Measurements from ENCODE around the gene ZNF664. TPM values are rescaled to one million over a fixed set of nuclear protein-coding genes. Genes with fewer than 3 reads are reported as not detected.
A peak's percentile ranks its signal among the peaks of the same experiment; 100 is the strongest.

ZNF664 gene
- polyA plus RNA-seq, 3 donors = 1.5 to 20.9 (median 2.7) TPM

DNA sequence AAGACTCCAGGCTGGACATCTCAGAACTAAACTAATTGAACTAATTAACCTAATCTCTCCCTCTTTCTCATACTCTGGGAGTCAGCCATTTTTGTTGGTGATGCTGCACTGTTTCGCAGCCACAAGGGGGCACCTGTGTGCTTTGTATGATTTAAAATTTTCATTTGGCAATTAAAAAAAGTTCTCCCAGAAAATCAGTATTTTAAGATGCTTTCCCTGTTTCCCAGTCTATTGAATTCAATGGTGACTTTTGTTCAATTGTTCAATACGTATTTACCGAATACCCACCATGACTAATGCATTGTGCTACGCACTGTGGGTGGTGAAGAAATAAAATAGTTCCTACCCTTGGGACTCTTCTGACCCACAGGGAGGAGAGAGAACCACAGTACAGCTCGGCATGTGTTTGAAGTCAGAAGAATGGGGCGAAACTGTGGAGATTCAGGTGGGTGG lies 63.7 kb downstream of the ZNF664 start:
- Histone ChIP-seq H3K9ac (ENCODE audit: insufficient read depth, low read length, poor library complexity, severe bottlenecking) (no peak overlapping the region), H4K20me1 (ENCODE audit: insufficient read depth, low read length) (no peaks in the 10 kb centered on the region), H3K4me3 (replicated peaks in 1 of 3; ENCODE audit: low read depth in 2 of 3, low read length in 3 of 3) (no peak overlapping the region), H3K79me2 (ENCODE audit: insufficient read depth, low read length) (no peaks in the 10 kb centered on the region), H3K9me3 (replicated peaks in 1 of 2; ENCODE audit: control insufficient read depth in 1 of 2, insufficient read depth in 1 of 2, low read length in 2 of 2) (no peaks in the 10 kb centered on the region), H3K27ac (ENCODE audit: low read depth in 1 of 2, low read length in 2 of 2) (no peak overlapping the region), H3K4me2 (replicated peaks; ENCODE audit: extremely low read depth, low read length, poor library complexity, severe bottlenecking) (no peak overlapping the region), H3K36me3 (replicated peaks in 1 of 2; ENCODE audit: control insufficient read depth in 1 of 2, insufficient read depth in 2 of 2, low read length in 2 of 2) (no peaks in the 10 kb centered on the region), H2AFZ (ENCODE audit: insufficient read depth, low read depth, low read length, poor library complexity, severe bottlenecking) (no peak overlapping the region), H3K4me1 (ENCODE audit: control insufficient read depth in 1 of 2, insufficient read depth in 2 of 2, low read length in 2 of 2) (peaks cover 0 to 4% of the 10 kb centered on the region in 2 donors), H3K27me3 (ENCODE audit: control insufficient read depth in 2 of 2, insufficient read depth in 2 of 2, low read length in 2 of 2) (no peaks in the 10 kb centered on the region)
- TF ChIP-seq, protein P1, sequence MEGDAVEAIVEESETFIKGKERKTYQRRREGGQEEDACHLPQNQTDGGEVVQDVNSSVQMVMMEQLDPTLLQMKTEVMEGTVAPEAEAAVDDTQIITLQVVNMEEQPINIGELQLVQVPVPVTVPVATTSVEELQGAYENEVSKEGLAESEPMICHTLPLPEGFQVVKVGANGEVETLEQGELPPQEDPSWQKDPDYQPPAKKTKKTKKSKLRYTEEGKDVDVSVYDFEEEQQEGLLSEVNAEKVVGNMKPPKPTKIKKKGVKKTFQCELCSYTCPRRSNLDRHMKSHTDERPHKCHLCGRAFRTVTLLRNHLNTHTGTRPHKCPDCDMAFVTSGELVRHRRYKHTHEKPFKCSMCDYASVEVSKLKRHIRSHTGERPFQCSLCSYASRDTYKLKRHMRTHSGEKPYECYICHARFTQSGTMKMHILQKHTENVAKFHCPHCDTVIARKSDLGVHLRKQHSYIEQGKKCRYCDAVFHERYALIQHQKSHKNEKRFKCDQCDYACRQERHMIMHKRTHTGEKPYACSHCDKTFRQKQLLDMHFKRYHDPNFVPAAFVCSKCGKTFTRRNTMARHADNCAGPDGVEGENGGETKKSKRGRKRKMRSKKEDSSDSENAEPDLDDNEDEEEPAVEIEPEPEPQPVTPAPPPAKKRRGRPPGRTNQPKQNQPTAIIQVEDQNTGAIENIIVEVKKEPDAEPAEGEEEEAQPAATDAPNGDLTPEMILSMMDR (IDR thresholded peaks at IDR 0.05) = peak; percentile 95
- 28% methylated on average over 2 of the region's 6 CpGs for WGBS (ENCODE audit: insufficient coverage)
- Mint-ChIP-seq H3K27me3 (ENCODE audit: low read depth in 3 of 3) (peaks cover 0 to 3% (median 3%) of the 10 kb centered on the region in 3 donors), H3K36me3 (no peaks in the 10 kb centered on the region), H3K4me3 (no peak overlapping the region), H3K4me1 (peaks cover 16% of the 10 kb centered on the region), H3K27ac (peak overlapping the region in 1 of 7 donors; percentile 19), H3K9me3 (no peaks in the 10 kb centered on the region)
- intact Hi-C loops (cut with micrococcal nuclease) = loop anchor here (1.0 to 10.0 kb wide), 5 partner anchors 284 to 868 kb away; no protein-coding TSS in a partner anchor
- peak; percentile 34 to 55 (median 44) for DNase-seq

DNA sequence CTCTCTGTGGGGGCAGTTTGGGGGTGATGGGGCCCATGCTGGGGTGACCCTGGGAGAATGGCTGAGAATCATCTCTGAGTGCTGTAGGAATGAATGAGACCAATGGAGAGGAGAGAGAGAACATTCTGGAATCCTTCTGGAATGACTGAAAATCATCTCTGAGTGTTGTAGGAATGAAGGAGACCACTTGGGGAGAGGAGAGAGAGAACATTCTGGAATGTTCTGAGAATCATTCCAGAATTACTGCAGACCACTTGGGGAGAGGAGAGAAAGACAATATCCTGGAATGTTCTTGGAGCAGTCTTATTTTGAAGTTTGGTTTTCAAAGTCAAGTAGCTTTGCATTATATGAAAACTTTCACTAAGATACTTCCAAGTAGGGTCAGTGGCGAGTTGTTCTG lies 64.3 kb downstream of the ZNF664 start:
- Histone ChIP-seq H2AFZ (ENCODE audit: insufficient read depth, low read depth, low read length, poor library complexity, severe bottlenecking) (no peak overlapping the region), H3K4me3 (replicated peaks in 1 of 3; ENCODE audit: low read depth in 2 of 3, low read length in 3 of 3) (no peak overlapping the region), H3K79me2 (ENCODE audit: insufficient read depth, low read length) (no peaks in the 10 kb centered on the region), H3K9ac (ENCODE audit: insufficient read depth, low read length, poor library complexity, severe bottlenecking) (no peak overlapping the region), H3K27me3 (ENCODE audit: control insufficient read depth in 2 of 2, insufficient read depth in 2 of 2, low read length in 2 of 2) (no peaks in the 10 kb centered on the region), H3K27ac (ENCODE audit: low read depth in 1 of 2, low read length in 2 of 2) (no peak overlapping the region), H3K9me3 (replicated peaks in 1 of 2; ENCODE audit: control insufficient read depth in 1 of 2, insufficient read depth in 1 of 2, low read length in 2 of 2) (no peaks in the 10 kb centered on the region), H3K36me3 (replicated peaks in 1 of 2; ENCODE audit: control insufficient read depth in 1 of 2, insufficient read depth in 2 of 2, low read length in 2 of 2) (no peaks in the 10 kb centered on the region), H4K20me1 (ENCODE audit: insufficient read depth, low read length) (no peaks in the 10 kb centered on the region), H3K4me1 (ENCODE audit: control insufficient read depth in 1 of 2, insufficient read depth in 2 of 2, low read length in 2 of 2) (peaks cover 0 to 4% of the 10 kb centered on the region in 2 donors), H3K4me2 (replicated peaks; ENCODE audit: extremely low read depth, low read length, poor library complexity, severe bottlenecking) (no peak overlapping the region)
- H3K4me3 Mint-ChIP-seq = no peak overlapping the region
- TF ChIP-seq, protein P1 (IDR thresholded peaks at IDR 0.05) = no peak
- WGBS (ENCODE audit: insufficient coverage) = no CpG with 5 or more reads among the region's 1 CpG
- H3K9me3 Mint-ChIP-seq = no peaks in the 10 kb centered on the region
- H3K27ac Mint-ChIP-seq = no peak overlapping the region
- peaks cover 16% of the 10 kb centered on the region for H3K4me1 Mint-ChIP-seq
- H3K36me3 Mint-ChIP-seq = no peaks in the 10 kb centered on the region
- no peak for DNase-seq
- intact Hi-C loops (cut with micrococcal nuclease) = loop anchor here (2.0 to 10.0 kb wide), 4 partner anchors 283 to 867 kb away; no protein-coding TSS in a partner anchor
- peaks cover 0 to 3% (median 3%) of the 10 kb centered on the region in 3 donors for H3K27me3 Mint-ChIP-seq (ENCODE audit: low read depth in 3 of 3)
